Measurements from ENCODE around the gene DNAJA4.

DNAJA4 gene

DNA sequence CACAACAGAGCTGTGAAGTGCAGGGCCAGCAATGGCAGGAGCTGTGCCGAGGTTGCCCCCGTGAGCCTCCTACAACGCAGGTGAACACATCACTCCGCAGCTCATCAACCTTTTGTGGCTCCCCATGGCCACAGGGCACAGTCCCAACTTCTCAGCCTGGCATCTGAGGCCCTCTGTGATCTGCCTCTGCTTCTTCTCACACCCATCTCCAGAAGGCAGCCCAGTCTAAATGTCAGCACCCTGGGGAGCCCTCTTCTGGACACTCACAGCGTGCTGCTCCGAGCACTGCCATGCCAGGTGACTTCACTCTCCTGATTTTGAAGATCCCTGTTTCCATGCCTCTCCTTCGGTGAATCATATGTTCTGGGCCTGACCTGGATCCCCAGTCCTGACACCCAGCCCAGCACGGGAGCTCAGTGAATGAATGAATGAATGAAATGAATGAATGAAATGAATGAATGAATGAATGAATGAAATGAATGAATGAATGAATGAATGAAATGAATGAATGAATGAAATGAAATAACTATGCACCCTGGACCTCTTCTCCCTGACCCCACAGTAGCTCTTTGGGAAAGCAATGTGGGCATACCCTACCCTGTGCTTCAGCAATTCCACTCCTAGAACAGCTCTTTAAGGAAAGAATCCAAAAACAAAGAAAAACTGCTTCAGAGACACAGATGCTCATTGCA lies 52.9 kb downstream of the DNAJA4 start:
- no peak for DNase-seq

- no peak for DNase-seq
Observed at GRCh38 chr15:78319588-78319987, 55.2 kb downstream of the DNAJA4 start.

DNA sequence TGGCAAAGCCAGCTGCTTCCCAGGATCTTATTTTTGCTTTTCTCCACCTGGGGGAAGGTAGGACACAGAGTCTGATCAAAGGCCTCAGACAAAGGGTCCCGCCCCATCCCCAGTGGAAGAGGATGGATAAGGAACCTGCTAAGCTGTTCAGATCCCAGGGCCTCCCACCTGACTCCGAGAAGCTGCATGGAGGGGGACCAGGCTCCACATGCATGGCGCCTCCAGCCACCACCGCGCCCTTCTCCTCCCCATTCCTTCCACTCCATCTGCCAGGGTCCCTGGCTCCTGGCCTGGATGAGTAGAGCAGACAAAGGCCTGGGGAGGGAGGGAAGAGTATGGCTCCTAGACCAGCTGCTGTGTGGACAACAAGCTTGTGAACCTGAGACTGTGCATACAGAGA lies 55.8 kb downstream of the DNAJA4 start:
- DNase-seq = no peak

GRCh38 chr15:78321041-78321570 lies 56.7 kb downstream of the DNAJA4 start:
- DNase-seq = no peak

DNA sequence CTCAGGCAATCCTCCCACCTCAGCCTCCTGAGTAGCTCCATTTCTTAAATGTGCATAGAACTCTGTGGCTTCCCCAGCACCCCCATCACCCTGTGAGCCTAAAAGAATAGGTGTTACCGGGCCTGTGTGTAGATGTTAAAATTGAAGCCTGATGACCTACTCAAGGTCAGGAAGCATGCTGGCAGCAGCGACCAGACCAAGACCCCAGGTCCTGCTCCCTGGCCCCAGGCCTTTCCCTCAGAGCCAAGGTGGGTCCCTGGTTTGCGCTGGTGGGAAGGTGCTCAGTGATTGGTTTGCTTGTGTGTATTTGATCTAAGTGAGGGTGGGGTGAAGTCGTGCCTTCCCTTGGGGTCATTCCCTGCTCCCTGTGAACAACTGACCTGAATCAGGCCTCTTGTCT lies 57.4 kb downstream of the DNAJA4 start:
- DNase-seq = no peak

GRCh38 chr15:78322243-78322642 lies 57.9 kb downstream of the DNAJA4 start:
- DNase-seq = no peak

DNA sequence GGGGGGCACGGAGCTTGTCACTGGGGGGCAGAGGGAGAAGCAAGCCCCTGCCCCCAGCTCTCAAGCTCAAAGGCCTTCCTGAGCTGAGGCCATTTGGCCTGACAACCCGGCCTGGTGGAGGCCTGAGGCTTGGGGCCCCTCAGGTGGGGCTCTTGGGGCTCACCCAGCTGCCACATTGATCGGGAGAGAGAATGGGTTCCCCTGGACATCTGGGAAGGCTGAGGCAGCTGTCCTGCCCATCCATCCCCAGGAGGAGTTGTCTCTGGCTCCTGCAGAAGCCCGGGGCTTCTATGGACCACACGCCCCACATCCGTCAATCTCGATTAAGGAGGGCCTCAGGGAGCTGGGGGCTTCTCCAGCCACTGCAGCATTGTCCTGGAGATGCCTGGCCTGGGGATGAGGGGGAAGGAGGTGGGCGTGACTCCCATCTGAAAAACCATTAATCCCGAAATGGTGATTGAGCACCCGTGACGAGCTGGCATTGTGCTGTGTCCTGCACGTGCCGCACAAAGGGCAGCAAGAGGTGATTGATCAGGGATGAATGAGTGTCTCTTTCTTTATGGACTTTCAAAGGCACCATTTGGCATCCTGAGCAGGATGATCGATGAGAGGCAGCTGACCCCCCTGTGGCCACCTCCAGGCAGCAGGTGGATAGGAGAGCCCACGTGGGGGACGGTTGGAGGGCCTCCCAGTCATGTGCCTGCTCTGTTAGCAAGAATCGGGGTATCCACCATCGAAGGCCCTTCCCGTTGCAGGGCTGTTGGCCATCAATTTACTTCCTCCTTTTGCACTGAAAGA lies 58.6 kb downstream of the DNAJA4 start:
- no peak for DNase-seq

DNA sequence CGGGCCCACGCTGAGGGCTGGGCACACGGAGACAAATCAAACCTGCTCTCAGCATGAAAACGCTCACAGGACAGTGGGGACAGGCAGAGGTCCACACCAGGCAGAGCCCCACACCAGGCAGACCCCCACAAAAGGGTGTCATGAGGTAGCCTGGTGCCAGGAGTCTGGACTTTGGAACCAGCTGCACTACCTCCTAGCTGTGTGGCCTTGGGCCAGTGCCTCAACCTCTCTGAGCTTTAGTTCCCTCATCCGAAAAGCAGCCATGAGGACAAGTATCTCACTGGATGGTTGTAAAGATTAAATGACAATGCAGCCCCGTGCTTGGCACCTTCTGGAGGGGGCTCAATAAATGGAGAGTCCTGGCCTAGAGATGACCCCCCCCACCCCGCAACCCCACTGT lies 59.3 kb downstream of the DNAJA4 start:
- no peak for DNase-seq

- DNase-seq = no peak
Observed at GRCh38 chr15:78324144-78324543, 59.8 kb downstream of the DNAJA4 start.

DNA sequence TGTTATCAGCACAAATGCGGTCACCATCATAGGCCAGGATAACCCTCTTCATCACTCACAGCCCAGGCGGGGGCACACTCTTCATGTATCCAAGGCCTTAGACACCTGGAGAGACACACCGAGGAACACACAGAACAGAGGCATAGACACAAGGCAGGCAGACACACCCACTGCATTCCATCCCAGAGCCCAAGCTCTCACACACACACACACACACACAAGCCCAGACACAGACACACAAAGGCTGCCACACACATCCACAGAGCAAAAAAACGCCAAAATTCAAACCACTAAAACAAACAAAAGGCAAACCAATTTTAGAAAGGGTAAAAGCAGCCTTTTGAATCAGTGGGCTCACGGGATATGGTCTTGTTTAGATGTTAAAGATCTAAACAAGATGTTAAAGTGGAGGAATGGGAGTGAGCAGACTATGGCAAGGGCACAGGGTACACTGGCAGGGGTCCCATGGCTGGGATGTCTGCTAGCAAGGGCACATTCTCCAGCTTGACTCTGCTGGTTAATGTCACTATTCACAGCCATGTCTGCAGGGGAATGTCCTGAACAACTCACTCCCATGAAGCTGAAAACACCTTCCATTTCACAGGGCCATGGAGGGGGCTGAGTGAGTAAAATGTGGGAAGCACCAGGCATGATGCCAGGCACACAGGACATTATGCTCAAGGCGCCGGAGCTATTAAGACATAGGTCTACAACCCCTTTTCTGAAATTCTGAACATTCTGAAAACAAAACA lies 60.9 kb downstream of the DNAJA4 start:
- DNase-seq = no peak

DNA sequence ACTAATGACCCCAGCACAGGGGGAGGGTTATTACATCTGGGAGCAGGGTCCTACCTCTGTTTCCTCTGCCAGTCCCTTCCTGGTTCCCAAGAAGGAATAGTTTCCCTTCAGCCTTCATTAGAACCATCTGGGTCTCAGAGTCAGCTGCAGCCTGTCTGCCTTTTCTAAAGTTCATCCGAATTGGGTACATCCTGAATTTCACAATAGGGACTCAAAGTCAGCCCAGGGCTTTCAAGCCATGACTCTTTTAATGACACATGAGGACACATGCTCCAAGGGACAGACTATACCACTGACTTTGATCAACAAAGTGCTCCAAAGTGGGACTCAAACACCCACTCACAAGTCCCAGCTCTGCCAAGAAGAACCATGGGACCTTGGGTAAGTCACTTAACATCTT lies 63.1 kb downstream of the DNAJA4 start:
- no peak for DNase-seq

GRCh38 chr15:78329625-78330024 lies 65.3 kb downstream of the DNAJA4 start:
- DNase-seq = no peak

Measured in GOT3 (cell line).